HG03469 (cell line): Measurements from ENCODE around the gene GALC.
"Not testable (repeated sequence)": the region's sequence is repeated elsewhere in the genome, so short reads cannot be mapped to it uniquely, and the experiment has no call there.

Source experiments
- ATAC-seq: cut with Tn5 transposase; IDR thresholded peaks from one replicate; pipeline ENCODE4 v1.9.1; 2021; ENCODE audit warnings: mild to moderate bottlenecking, moderate library complexity, moderate number of reproducible peaks; ENCODE audit not compliant: unreplicated experiment

GALC gene

GRCh38 chr14:87992718-87993628 is at the start of gene GALC:
Gene GALC, minus strand, starts transcription at chr14:87993182. Its CDS starts 18 bp downstream, at chr14:87993164.
- peak; percentile 78 for ATAC-seq

GRCh38 chr14:88040146-88040545 is 47.2 kb upstream of the GALC start:
- ATAC-seq: no peak

- ATAC-seq: no peak
Measured at GRCh38 chr14:88039197-88039596, 46.2 kb upstream of the GALC start.

DNA sequence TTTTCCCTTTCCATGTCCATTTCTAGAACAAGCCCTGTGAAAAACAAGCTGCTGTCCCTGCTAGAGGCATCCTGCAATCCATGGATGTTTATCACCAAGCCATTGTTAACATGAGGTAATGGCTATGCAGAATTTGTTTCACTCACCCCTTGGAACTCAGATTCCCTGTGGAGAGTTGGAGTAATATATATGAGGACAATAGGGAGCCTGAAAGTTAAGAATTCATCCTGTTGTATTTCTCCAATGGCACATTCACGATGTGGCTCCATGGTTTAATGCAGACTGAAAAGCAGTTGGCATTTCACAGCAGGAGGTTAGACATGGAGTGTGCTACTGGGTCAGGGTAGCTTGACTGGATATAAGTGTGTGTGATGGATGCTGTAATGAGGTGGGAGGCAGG is 44.3 kb upstream of the GALC start:
- no peak for ATAC-seq

- no peak for ATAC-seq
Measured at GRCh38 chr14:88036422-88036821, 43.4 kb upstream of the GALC start.

GRCh38 chr14:88034076-88034475 is 41.1 kb upstream of the GALC start:
- ATAC-seq: no peak

GRCh38 chr14:88032373-88032772 is 39.4 kb upstream of the GALC start:
- ATAC-seq: no peak

DNA sequence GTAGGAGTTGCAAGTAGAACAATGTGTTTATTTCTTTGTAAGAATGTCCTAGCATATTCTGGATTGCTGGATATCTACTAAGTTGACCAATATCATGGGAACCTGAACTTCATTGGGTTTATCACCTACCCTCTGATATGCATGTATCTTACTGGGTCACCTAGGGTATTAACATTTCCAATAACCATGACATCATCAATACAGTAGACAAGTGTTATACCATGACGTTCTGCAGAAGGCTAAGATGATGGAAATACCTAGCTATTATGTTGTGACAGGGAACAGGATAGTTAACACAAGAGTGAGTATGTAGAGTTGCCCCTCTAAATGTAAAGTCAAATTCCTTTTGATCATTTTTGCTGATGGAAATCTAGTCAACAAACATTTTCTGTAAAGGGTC is 37.9 kb upstream of the GALC start:
- ATAC-seq: no peak

GRCh38 chr14:88030079-88030478 is 37.1 kb upstream of the GALC start:
- no peak for ATAC-seq

DNA sequence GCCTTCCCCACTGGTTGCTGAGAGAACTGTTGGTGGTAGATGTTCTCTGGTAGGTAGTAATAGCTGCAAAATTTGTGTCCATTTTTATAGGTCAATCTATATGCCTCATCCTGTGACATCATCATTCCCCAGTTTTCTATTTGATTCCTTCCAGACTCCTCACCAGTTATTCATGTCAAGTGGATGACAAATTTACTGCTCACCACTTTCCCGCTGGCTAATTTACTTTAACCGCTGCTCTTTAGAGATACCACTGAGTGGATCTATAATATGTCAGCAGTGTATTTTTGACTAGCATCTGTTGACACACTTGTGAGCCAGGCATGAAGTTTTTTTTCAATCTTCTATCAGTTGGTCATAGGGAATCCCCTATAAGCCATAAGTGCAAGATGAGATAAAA is 36.5 kb upstream of the GALC start:
- no peak for ATAC-seq

DNA sequence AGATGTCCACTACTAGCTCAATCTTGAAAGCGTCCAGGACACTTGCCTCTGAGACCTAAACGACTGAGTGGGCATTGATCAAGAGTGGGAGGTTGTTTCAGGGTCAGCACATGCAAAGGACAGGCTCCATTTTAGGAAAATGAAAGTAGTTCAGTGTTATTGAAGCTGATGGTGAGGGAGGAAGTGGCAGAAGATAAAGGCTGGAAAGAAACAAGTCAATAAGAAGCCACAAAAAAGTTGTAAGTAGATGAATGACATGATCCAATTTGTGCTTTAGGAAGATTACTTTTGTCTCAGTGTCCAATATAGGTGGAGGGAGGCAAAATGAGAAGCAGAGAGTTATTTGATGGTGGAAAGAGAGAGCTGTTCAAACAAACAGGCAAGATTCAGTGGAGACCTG is 33.9 kb upstream of the GALC start:
- no peak for ATAC-seq

- no peak for ATAC-seq
Measured at GRCh38 chr14:88025313-88025712, 32.3 kb upstream of the GALC start.

- ATAC-seq: not testable (repeated sequence)
Measured at GRCh38 chr14:88024252-88025086, 31.5 kb upstream of the GALC start.

- no peak for ATAC-seq
Measured at GRCh38 chr14:88023658-88024187, 30.7 kb upstream of the GALC start.

GRCh38 chr14:88017535-88017934 is 24.6 kb upstream of the GALC start:
- no peak for ATAC-seq

DNA sequence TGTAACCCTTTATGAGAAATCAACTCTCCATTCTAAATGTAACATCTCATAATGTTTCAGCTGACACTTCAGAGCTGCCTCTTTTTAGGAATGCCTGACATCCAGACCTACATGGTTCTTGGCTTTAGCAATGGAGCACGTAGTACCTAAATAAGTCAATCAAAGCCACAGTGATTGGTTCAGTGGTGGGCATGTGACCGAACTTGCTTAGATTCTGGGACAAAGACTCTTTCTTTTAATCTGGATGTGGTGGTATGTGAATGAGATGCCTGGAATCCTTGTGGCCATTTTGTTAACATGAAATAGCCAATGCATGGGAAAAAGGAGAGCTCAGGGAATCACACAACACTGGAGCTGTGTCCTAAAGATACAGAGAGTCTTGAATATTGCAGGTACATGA is 23.8 kb upstream of the GALC start:
- ATAC-seq: no peak

DNA sequence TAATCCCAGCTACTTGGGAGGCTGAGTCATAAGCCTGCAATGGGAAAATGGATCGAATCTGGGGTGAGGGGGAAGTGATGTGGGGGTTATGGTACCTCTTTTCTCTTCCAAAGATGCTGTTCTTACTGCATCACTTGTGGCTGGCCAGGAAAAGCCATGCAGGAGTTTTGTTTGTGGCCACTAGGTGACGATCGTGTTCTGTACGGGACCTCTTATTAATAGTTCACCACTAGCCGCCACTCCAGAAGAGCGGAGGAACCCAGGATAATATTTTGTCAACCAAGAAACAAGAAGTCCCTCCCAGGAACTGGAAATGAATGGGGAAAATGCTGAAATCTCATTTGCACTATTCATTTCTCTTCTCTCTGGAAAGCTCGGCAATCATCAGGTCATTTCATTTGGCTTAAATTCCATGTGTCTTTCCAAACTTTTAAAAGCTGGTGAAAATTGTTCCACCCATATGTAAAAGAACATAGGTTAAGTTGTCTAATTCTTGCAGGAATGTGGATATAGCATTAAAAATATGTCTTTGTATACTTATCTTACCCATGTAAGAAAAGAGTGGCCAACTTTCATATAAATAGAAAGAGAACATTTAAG is 20.9 kb upstream of the GALC start:
- ATAC-seq: peak; percentile 85

DNA sequence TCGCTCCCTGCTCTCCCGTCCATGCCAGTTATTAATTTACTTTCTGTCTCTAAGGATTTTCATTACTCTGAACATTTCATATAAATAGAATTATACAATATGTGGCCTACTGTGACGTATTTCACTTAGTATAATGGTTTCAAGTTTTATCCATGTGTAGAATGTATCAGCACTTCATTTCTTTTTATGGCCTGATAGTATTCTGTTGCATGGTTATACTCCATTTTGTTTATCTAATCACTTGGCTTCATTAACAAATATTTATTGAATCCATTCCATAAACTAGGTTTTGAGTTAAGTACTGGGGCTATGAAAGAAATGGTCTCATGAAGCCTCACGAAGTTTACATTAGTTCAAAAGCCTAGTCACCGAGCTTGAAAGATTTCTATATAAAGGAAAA is 19.5 kb upstream of the GALC start:
- ATAC-seq: no peak

DNA sequence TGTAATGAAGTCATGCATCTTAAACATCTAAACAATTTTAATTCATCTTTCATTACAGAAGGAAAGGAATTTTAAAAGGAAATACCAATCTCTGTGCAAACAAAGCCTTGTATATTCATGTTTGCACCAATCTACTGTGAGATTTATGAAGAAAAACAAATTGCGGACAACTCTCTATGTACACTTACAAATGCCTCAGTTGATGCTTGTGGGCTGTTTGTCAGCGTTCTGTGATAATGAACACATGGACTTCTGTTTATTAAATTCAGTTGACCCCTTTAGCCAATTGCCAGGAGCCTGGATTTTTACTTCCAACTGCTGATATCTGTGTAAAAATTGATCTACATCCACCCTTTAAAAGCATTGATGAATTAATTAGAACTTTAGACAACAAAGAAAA is 17.3 kb upstream of the GALC start:
- no peak for ATAC-seq

GRCh38 chr14:88009486-88009885 is 16.5 kb upstream of the GALC start:
- no peak for ATAC-seq

GRCh38 chr14:88008039-88008742 is 15.2 kb upstream of the GALC start:
- ATAC-seq: no peak
